Measurements from ENCODE around the gene KRT84. TPM values are rescaled to one million over a fixed set of nuclear protein-coding genes. Genes with fewer than 3 reads are reported as not detected.
"Not testable (repeated sequence)": the region's sequence is repeated elsewhere in the genome, so short reads cannot be mapped to it uniquely, and the experiment has no call there.

The KRT84 gene
- total RNA-seq, 1 experiment from 2014 or later, result not detected

DNA sequence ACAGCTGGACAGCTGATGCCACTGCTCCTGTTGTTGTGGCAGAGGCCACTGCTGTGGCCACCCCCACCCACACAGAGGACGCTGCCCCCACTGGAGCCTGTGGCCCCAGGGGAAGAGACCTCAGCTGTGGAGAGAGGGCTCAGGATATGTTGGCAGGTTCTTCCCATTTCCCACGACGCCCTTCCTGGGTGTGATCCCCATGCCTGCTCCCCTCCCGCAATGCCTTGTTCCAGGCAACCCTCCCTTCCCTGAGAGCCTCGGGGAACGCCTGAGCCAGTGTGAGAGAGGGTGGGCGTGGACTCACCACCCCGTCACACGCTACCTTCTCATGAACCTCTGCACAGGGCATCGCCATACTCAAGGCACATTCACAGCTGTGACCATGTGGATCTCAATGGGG, 26.4 kb upstream of the KRT84 start:
- no peak overlapping the region for H3K4me2 ChIP-seq (ENCODE audit: low read length)
- ChIA-PET CTCF (interaction anchor here (1.2 to 2.5 kb wide), 2 partner anchors 16 to 44 kb away, joined by 3 to 12 read pairs; no protein-coding TSS in a partner anchor), RAD21 (ENCODE audit: low non-redundant PET in 1 of 2, low total read pairs in 2 of 2, uncharacterized antibody in 2 of 2, unreplicated experiment in 2 of 2) (no interaction called here), POLR2A (no interaction called here)
- H3K36me3 ChIP-seq (ENCODE audit: control insufficient read depth in 1 of 2, insufficient read depth in 2 of 2, low read length in 2 of 2), result no peaks in the 10 kb centered on the region
- no peaks in the 10 kb centered on the region for H3K27me3 ChIP-seq (ENCODE audit: insufficient read depth, low read length)
- H4K20me1 ChIP-seq (ENCODE audit: insufficient read depth), result no peaks in the 10 kb centered on the region
- intact Hi-C loops (cut with micrococcal nuclease), result no loop called here
- no peaks in the 10 kb centered on the region for H3K9me2 ChIP-seq (ENCODE audit: insufficient read depth)
- H3K79me2 ChIP-seq (ENCODE audit: insufficient read depth, low read length), result no peaks in the 10 kb centered on the region
- DNase-seq (ENCODE audit: low read depth, low spot score) (no peak), ATAC-seq (no peak)
- TF ChIP-seq ZFX (IDR thresholded peaks at IDR 0.05), result no peak
- no peak for TF ChIP-seq SRF (IDR thresholded peaks at IDR 0.05; ENCODE audit: low read depth)
- TF ChIP-seq EZH2phosphoT487 (IDR thresholded peaks at IDR 0.05; ENCODE audit: borderline replicate concordance), result no peak
- TF ChIP-seq, protein P1, sequence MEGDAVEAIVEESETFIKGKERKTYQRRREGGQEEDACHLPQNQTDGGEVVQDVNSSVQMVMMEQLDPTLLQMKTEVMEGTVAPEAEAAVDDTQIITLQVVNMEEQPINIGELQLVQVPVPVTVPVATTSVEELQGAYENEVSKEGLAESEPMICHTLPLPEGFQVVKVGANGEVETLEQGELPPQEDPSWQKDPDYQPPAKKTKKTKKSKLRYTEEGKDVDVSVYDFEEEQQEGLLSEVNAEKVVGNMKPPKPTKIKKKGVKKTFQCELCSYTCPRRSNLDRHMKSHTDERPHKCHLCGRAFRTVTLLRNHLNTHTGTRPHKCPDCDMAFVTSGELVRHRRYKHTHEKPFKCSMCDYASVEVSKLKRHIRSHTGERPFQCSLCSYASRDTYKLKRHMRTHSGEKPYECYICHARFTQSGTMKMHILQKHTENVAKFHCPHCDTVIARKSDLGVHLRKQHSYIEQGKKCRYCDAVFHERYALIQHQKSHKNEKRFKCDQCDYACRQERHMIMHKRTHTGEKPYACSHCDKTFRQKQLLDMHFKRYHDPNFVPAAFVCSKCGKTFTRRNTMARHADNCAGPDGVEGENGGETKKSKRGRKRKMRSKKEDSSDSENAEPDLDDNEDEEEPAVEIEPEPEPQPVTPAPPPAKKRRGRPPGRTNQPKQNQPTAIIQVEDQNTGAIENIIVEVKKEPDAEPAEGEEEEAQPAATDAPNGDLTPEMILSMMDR (IDR thresholded peaks at IDR 0.05 in 2 of 3, conservative IDR thresholded peaks at IDR 0.05 in 1 of 3; ENCODE audit: borderline replicate concordance in 1 of 3, insufficient read depth in 1 of 3, low read depth in 2 of 3, low read length in 2 of 3), result no peak
- TF ChIP-seq JUND (IDR thresholded peaks at IDR 0.05), result no peak
- no peak for TF ChIP-seq SIN3A (IDR thresholded peaks at IDR 0.05; ENCODE audit: low read depth)
- TF ChIP-seq, protein P2, sequence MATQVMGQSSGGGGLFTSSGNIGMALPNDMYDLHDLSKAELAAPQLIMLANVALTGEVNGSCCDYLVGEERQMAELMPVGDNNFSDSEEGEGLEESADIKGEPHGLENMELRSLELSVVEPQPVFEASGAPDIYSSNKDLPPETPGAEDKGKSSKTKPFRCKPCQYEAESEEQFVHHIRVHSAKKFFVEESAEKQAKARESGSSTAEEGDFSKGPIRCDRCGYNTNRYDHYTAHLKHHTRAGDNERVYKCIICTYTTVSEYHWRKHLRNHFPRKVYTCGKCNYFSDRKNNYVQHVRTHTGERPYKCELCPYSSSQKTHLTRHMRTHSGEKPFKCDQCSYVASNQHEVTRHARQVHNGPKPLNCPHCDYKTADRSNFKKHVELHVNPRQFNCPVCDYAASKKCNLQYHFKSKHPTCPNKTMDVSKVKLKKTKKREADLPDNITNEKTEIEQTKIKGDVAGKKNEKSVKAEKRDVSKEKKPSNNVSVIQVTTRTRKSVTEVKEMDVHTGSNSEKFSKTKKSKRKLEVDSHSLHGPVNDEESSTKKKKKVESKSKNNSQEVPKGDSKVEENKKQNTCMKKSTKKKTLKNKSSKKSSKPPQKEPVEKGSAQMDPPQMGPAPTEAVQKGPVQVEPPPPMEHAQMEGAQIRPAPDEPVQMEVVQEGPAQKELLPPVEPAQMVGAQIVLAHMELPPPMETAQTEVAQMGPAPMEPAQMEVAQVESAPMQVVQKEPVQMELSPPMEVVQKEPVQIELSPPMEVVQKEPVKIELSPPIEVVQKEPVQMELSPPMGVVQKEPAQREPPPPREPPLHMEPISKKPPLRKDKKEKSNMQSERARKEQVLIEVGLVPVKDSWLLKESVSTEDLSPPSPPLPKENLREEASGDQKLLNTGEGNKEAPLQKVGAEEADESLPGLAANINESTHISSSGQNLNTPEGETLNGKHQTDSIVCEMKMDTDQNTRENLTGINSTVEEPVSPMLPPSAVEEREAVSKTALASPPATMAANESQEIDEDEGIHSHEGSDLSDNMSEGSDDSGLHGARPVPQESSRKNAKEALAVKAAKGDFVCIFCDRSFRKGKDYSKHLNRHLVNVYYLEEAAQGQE (IDR thresholded peaks at IDR 0.05; ENCODE audit: low read depth), result no peak
- no peak for TF ChIP-seq YY1 (IDR thresholded peaks at IDR 0.05; ENCODE audit: extremely low read depth, insufficient replicate concordance, low read depth, low read length)
- no peak for TF ChIP-seq TCF7L2 (IDR thresholded peaks at IDR 0.05; ENCODE audit: borderline replicate concordance, extremely low read depth, insufficient read depth, insufficient read length)
- no peak for TF ChIP-seq ZNF274 (IDR thresholded peaks at IDR 0.05; ENCODE audit: low read depth, low read length)
- TF ChIP-seq POLR2A (IDR thresholded peaks at IDR 0.05; ENCODE audit: borderline replicate concordance, extremely low read depth, insufficient read depth, insufficient read length), result no peak
- TF ChIP-seq CEBPB (IDR thresholded peaks at IDR 0.05; ENCODE audit: low read depth), result no peak
- TF ChIP-seq, protein P3, sequence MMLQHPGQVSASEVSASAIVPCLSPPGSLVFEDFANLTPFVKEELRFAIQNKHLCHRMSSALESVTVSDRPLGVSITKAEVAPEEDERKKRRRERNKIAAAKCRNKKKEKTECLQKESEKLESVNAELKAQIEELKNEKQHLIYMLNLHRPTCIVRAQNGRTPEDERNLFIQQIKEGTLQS (IDR thresholded peaks at IDR 0.05), result no peak
- no peak for TF ChIP-seq POLR2AphosphoS5 (IDR thresholded peaks at IDR 0.05; ENCODE audit: low read depth, low read length)
- no peak for TF ChIP-seq RAD21 (IDR thresholded peaks at IDR 0.05; ENCODE audit: low read depth)
- TF ChIP-seq FOSL1 (IDR thresholded peaks at IDR 0.05; ENCODE audit: low read depth), result no peak
- TF ChIP-seq SP1 (IDR thresholded peaks at IDR 0.05; ENCODE audit: low read depth), result no peak
- H3K9me3 ChIP-seq (ENCODE audit: control insufficient read depth in 1 of 2, insufficient read depth in 1 of 2, low read depth in 1 of 2, low read length in 2 of 2), result no peaks in the 10 kb centered on the region
- no TSS peak for BruUV-seq (replicated peaks)
- H3K4me1 ChIP-seq (ENCODE audit: control insufficient read depth in 1 of 2, insufficient read depth in 2 of 2, low read length in 2 of 2), result peaks cover 0 to 18% of the 10 kb centered on the region in 2 experiments; a peak in 1 of 4 replicates
- H3K27ac ChIP-seq (ENCODE audit: low read depth, low read length), result no peak overlapping the region
- H3K4me3 ChIP-seq (replicated peaks in 1 of 2; ENCODE audit: low read depth in 1 of 2, low read length in 2 of 2), result no peak overlapping the region
- no peak overlapping the region for H3K9ac ChIP-seq (ENCODE audit: low read length)
- no peak overlapping the region for H2AFZ ChIP-seq (ENCODE audit: low read depth, low read length, poor library complexity, severe bottlenecking)

DNA sequence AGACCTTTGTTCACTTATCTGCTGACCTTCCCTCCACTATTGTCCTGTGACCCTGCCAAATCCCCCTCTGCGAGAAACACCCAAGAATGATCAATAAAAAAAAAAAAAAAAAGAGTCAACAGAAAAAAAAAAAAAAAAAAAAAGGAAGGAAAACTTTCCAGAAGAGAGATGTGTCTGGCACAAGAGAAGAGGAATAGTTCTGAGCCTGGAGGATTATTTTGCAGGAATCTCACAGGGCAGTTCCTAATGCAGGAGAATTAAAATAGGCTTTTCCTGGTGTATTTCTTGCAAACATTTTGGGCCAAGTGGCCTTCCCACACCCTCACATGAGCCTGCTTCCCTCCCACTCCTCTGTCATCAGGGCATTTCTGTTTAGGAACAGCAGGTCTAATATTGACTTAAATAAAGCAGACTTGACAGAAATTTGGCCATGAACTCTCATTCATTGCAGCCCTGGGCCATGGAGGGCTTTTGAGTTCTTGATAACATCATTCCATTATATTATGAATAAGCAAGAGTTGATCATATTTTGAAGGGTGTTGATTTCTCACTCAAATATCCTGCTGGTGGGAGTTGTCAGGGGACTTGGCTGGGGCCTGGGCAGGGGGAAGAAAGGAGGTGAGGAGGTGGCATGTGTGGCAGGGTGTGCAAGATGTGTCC, 25.3 kb upstream of the KRT84 start:
- intact Hi-C loops (cut with micrococcal nuclease); BruUV-seq (replicated peaks): not testable (repeated sequence)

More for the DNA sequence above, 25.3 kb upstream of the KRT84 start:
- H3K4me3 ChIP-seq (replicated peaks in 1 of 2; ENCODE audit: low read depth in 1 of 2, low read length in 2 of 2); H3K27me3 ChIP-seq (ENCODE audit: insufficient read depth, low read length); H3K9ac ChIP-seq (ENCODE audit: low read length); H3K4me2 ChIP-seq (ENCODE audit: low read length); H3K36me3 ChIP-seq (ENCODE audit: control insufficient read depth in 1 of 2, insufficient read depth in 2 of 2, low read length in 2 of 2); H4K20me1 ChIP-seq (ENCODE audit: insufficient read depth); H3K9me3 ChIP-seq (ENCODE audit: control insufficient read depth in 1 of 2, insufficient read depth in 1 of 2, low read depth in 1 of 2, low read length in 2 of 2); H2AFZ ChIP-seq (ENCODE audit: low read depth, low read length, poor library complexity, severe bottlenecking); CTCF ChIA-PET; H3K79me2 ChIP-seq (ENCODE audit: insufficient read depth, low read length); RAD21 ChIA-PET (ENCODE audit: low non-redundant PET in 1 of 2, low total read pairs in 2 of 2, uncharacterized antibody in 2 of 2, unreplicated experiment in 2 of 2); H3K9me2 ChIP-seq (ENCODE audit: insufficient read depth); ATAC-seq; DNase-seq (ENCODE audit: low read depth, low spot score); POLR2A ChIA-PET; H3K27ac ChIP-seq (ENCODE audit: low read depth, low read length): not testable (repeated sequence)
- H3K4me1 ChIP-seq (ENCODE audit: control insufficient read depth in 1 of 2, insufficient read depth in 2 of 2, low read length in 2 of 2), result peaks cover 0 to 11% of the 10 kb centered on the region in 2 experiments; a peak in 1 of 4 replicates

Measured in HCT116 (cell line).